ENCODE results near the gene TBXAS1. TPM values are rescaled to one million over a fixed set of nuclear protein-coding genes. Genes with fewer than 3 reads are reported as not detected.

Gene TBXAS1
- total RNA-seq, 2 donors from 2014 or later: 30.1 to 66.6 TPM

DNA sequence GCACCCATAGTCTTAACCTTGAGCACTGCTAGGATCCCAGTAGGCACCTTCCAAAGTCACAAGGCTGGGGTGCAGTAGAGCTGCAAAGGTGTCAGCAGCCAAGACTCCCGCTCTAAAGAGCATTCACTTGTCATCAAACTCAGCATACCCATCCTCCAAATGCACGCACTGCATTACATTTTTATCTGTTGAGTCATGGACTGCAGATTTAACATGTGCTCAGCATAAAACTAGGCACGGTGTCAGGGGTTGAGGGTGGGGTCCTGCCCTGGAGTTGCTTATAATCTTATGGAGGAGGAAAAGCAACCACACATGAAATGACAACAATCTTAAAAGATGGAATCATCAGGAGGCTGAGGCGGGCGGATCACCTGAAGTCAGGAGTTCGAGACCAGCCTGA, 131.1 kb downstream of the TBXAS1 start:
- TF ChIP-seq, protein P1, sequence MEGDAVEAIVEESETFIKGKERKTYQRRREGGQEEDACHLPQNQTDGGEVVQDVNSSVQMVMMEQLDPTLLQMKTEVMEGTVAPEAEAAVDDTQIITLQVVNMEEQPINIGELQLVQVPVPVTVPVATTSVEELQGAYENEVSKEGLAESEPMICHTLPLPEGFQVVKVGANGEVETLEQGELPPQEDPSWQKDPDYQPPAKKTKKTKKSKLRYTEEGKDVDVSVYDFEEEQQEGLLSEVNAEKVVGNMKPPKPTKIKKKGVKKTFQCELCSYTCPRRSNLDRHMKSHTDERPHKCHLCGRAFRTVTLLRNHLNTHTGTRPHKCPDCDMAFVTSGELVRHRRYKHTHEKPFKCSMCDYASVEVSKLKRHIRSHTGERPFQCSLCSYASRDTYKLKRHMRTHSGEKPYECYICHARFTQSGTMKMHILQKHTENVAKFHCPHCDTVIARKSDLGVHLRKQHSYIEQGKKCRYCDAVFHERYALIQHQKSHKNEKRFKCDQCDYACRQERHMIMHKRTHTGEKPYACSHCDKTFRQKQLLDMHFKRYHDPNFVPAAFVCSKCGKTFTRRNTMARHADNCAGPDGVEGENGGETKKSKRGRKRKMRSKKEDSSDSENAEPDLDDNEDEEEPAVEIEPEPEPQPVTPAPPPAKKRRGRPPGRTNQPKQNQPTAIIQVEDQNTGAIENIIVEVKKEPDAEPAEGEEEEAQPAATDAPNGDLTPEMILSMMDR (IDR thresholded peaks at IDR 0.05): no peak
- H3K36me3 ChIP-seq: no peaks in the 10 kb centered on the region
- H3K4me3 ChIP-seq: no peak overlapping the region
- ATAC-seq (ENCODE audit: insufficient number of reproducible peaks, low FRiP score, low read depth): no peak
- H3K4me1 ChIP-seq (ENCODE audit: control insufficient read depth in 1 of 2, low read depth in 2 of 2): no peaks in the 10 kb centered on the region
- H3K27ac ChIP-seq: no peak overlapping the region
- no peaks in the 10 kb centered on the region for H3K9me3 ChIP-seq
- no peak for DNase-seq (ENCODE audit: low spot score)
- no peaks in the 10 kb centered on the region for H3K27me3 ChIP-seq (replicated peaks; ENCODE audit: insufficient read depth)

DNA sequence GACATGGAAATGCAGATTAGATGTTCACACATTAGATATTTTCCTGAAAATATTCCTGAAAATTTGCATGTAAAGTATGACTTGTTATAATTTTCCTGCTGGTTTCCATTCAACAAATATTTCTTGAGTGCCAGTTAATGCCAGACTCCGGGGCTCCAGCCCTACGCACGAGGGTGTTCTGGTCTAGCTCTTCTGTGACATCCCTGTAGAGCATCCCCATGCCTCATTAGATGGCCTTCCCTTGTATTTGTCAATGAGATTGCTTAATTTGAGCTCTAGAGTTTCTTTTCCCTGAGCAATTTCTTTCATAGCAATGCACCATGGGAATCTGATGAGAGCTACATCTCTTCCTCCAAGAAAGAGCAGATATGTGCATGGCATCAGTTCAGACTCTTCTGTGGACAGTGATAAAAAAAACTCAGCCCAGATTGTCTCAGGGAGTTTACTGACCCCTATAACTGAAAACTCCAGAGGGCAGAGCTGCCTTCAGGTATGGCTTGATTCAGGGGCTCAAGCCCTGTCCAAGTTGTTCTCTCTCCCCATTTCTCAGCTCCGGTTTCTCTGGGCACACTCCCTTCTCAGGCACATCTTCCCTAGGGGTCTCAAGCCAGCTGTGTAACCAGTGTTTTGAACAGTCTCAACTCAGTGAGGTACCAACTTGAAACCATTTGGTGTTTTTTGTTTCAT, 137.0 kb downstream of the TBXAS1 start:
- Histone ChIP-seq H3K4me1 (ENCODE audit: control insufficient read depth in 1 of 2, low read depth in 2 of 2) (no peaks in the 10 kb centered on the region), H3K27me3 (replicated peaks; ENCODE audit: insufficient read depth) (no peaks in the 10 kb centered on the region), H3K9me3 (no peaks in the 10 kb centered on the region), H3K36me3 (no peaks in the 10 kb centered on the region), H3K4me3 (no peak overlapping the region), H3K27ac (no peak overlapping the region)
- TF ChIP-seq, protein P1 (IDR thresholded peaks at IDR 0.05): no peak
- ATAC-seq (ENCODE audit: insufficient number of reproducible peaks, low FRiP score, low read depth) (no peak), DNase-seq (ENCODE audit: low spot score) (no peak)

DNA sequence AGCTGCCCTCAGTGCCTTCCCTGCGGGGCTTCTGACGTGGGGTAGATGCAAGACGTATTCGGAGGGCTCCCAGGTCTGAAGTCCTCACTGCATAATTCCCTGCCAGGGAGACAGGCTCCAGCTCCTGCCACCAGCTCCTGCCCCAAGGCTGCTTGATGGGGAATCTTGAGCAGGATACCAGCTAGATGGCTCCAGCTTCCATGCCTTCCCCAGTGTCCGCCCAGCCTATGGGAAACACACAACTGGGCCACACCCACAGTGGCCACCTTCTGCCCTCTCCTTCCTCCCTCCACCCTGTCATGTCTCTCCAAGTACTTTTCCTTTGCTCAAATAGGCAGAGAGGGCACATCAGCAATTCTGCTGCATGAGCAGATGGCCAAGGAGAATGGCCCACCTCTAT, 137.9 kb downstream of the TBXAS1 start:
- no peak for DNase-seq (ENCODE audit: low spot score)
- H3K27me3 ChIP-seq (replicated peaks; ENCODE audit: insufficient read depth): no peaks in the 10 kb centered on the region
- TF ChIP-seq, protein P1 (IDR thresholded peaks at IDR 0.05): no peak
- H3K9me3 ChIP-seq: no peaks in the 10 kb centered on the region
- no peak overlapping the region for H3K4me3 ChIP-seq
- no peaks in the 10 kb centered on the region for H3K36me3 ChIP-seq
- no peak overlapping the region for H3K27ac ChIP-seq
- no peaks in the 10 kb centered on the region for H3K4me1 ChIP-seq (ENCODE audit: control insufficient read depth in 1 of 2, low read depth in 2 of 2)
- no peak for ATAC-seq (ENCODE audit: insufficient number of reproducible peaks, low FRiP score, low read depth)

DNA sequence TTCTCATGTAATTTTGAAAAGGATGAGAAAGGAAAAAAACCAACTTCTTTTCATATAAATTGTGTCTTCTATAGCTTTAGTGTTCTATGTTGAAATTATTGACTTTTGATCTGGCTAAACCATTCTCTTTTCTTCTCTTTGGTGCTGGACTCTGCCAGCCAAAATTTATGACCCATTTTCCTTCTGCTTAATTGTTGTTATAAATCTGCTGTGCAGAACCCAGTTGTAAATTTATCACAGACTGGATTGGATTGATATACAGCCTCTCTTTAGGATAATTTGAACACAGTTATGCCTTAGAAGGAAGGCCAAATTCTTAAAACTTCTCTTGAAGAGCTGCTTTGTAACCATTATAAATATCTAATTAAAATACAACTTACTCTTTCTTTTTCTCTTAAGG, 139.9 kb downstream of the TBXAS1 start:
- Histone ChIP-seq H3K9me3 (no peaks in the 10 kb centered on the region), H3K4me3 (no peak overlapping the region), H3K36me3 (no peaks in the 10 kb centered on the region), H3K27ac (no peak overlapping the region), H3K27me3 (replicated peaks; ENCODE audit: insufficient read depth) (no peaks in the 10 kb centered on the region), H3K4me1 (ENCODE audit: control insufficient read depth in 1 of 2, low read depth in 2 of 2) (no peaks in the 10 kb centered on the region)
- ATAC-seq (ENCODE audit: insufficient number of reproducible peaks, low FRiP score, low read depth) (no peak), DNase-seq (ENCODE audit: low spot score) (no peak)
- TF ChIP-seq, protein P1 (IDR thresholded peaks at IDR 0.05): no peak

DNA sequence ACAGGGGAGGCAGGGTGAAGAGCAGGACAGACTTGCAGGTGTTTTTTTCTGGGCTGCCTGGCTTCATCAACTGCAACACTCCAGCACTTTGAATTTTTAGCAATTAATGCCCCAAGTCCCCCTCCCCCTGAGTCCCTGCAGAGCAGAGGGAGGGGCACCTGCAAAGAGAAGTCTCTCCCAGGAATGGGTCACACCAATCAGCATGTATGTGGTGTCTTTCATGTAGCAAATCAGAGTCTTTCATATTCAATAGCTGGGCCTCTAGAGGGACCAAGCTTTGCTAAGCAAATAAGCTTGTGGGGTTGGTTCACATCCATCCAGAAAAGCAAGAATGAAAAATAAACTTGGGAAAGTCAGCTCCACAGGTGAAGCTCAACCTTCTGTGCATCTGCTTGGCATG, 143.0 kb downstream of the TBXAS1 start:
- ATAC-seq (ENCODE audit: insufficient number of reproducible peaks, low FRiP score, low read depth): no peak
- no peaks in the 10 kb centered on the region for H3K27me3 ChIP-seq (replicated peaks; ENCODE audit: insufficient read depth)

More for the DNA sequence above, 143.0 kb downstream of the TBXAS1 start:
- Histone ChIP-seq H3K9me3 (no peaks in the 10 kb centered on the region), H3K36me3 (no peaks in the 10 kb centered on the region), H3K4me3 (no peak overlapping the region), H3K27ac (no peak overlapping the region), H3K4me1 (ENCODE audit: control insufficient read depth in 1 of 2, low read depth in 2 of 2) (no peaks in the 10 kb centered on the region)
- DNase-seq (ENCODE audit: low spot score): no peak
- TF ChIP-seq, protein P1 (IDR thresholded peaks at IDR 0.05): no peak

All from thoracic aorta (tissue), 2 donors.